Body of pancreas (tissue), 4 donors: ENCODE data around the gene DEDD2.

Experiments
- CTCF ChIP-seq, 7 experiments: fragments of 450-650 bp in 4 of 7; fragments of 200-600 bp in 3 of 7; sonication (generic) in 3 of 7; IDR thresholded peaks; one replicate each; pipeline ENCODE4 v1.5.1; 2016 to 2019; ENCODE audit warnings: antibody characterized with exemption in 7 of 7
- POLR2A ChIP-seq, 3 donors: fragments of 450-650 bp; IDR thresholded peaks; one replicate each; pipeline ENCODE4 v1.6.1; 2016; ENCODE audit warnings: antibody characterized with exemption in 3 of 3, mild to moderate bottlenecking in 2 of 3

DNA sequence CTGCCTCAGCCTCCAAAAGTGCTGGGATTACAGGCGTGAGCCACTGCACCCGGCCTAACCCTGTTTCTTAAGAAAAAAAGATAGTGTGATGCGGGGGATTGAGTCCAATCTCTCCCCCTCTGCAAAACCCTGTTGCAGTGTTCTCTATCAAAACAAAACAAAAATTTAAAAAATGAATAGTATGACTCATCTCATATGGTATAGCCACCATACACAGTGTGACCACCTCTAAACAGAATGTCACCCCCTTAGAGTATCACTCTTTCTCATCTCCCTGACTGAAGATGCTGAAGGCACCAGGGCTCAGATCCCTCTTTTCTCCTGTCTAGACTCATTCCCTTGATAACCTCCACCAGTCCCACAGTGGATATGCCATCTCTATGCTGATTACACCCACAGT is 44.3 kb upstream of the DEDD2 start:
- TF ChIP-seq POLR2A (IDR thresholded peaks at IDR 0.05) (no peak), CTCF (IDR thresholded peaks at IDR 0.05) (no peak)
